ENCODE measurements around the gene HIPK3.
"Not testable (repeated sequence)": the region's sequence is repeated elsewhere in the genome, so short reads cannot be mapped to it uniquely, and the experiment has no call there.

Gene HIPK3

DNA sequence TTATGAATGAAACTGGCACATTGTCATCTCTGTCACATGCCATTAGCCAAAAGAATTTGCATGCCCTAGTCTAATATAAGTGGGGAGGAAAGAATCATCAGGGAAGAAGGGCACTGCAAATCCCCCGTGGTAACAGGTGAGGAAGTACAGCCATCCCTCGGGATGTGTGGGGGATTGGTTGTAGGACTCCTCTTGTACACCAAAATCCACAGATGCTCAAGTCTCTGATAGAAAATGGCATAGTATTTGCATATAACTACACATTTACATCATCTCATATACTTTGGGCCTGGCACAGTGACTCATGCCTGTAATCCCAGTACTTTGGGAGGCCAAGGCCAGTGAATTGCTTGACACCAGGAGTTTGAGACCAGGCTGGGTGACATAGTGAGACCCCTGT lies 109.7 kb downstream of the HIPK3 start:
- DNase-seq, result no peak

DNA sequence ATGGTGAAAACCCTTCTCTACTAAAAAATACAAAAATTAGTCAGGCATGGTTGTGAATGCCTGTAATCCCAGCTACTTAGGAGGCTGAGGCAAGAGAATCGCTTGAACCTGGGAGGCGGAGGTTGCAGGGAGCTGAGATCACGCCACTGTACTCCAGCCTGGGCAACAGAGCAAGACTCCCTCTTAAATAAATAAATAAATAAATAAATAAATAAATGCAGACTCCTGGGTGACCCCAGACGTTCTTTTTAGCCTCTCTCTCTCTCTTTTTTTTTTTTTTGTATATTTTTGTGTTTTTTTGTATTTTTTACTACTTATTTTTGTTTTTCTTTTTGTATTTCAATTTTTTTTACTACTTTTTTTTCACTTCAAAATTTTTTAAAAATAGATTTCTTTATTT lies 111.3 kb downstream of the HIPK3 start:
- DNase-seq, result not testable (repeated sequence)

DNA sequence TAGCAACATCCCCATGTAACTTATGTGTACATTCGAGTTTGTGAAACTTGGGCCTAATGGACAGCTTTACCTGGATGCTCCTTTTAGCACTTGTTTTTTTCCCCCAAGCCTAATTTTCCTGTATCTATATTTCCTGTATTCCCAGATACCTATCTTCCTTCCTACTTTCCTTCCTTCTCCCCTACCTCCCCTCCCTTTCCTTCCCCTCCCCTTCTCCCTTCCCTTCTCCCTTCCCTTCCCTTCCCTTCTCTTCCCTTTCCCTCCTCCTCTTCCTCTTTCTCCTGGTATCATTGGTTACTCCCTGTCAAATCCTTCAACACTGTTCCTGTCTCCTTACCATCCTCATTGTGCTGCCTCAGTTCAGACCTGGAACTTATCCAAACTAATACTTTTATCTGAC lies 111.8 kb downstream of the HIPK3 start:
- DNase-seq, result no peak

DNA sequence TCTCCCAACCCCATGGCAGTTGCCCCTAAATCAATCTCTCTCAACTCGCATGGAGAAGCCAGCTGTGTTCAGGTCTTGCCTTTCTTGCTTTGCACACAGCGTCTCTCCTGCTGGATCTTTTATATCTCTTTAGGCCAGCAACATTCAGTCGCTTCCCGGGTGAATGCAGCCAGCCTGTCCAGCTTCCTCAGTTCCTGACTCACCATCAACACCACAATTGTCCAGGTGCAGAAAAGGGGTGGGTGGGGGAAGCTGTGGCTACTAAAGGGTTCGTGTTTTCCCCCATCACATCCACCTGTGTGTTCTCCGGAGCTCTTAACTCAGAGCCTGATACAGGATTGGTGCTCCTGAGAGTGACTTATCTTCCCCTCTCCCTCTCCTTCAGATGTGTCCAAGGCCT lies 116.5 kb downstream of the HIPK3 start:
- no peak for DNase-seq

DNA sequence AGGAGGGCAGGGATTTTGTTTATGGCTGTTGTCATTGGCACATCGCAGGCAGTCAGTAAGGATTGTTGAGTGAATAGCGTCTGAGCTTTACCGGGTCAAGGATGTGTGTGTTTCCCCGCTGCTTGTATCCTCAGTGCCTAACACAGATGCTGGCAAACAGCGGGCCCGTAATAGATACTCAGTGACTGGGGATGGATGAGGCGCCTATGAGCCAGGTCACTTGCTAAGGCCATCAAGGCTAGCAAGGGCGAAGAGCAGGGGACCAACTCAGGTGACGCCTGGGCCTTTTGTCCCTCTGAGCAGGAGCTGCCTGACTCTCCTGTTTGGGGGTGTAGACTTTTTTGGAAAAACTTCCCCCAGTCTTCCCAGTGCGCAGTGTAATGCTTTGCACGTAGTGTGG lies 118.1 kb downstream of the HIPK3 start:
- no peak for DNase-seq

DNA sequence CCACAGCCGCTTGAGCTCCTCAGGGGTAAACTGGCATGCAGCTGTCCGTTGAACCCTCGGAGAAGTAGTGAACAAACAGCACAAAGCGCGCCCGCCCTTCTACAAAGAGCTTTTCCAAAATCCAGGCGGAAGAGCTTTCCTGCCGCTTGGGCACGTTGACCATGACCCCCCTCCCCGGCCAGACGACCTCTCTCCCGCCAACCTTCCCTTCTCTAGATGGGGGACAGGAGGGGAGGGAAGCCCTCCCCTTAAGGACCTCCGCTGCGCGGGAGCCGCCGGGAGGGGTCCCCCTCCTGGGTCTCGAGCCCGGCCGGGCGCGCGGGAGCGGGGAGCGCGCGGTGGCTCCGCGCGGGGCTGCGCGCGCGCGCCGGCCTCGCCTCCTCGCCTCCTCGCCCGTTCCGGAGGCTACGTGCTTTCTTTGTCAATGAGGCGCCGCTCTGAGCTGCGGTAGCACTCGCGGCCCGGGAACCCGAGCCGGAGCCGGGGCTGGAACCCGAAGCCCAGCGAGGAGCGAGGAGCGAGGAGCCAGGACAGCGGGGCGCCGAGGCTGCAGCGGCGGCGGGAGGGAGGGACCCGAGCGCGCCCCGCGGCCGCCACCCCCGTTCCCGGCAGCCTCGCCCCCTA lies 118.6 kb downstream of the HIPK3 start, which contains the start of gene KIAA1549L:
KIAA1549L (plus strand) TSS at position 421 of the 624 bp plus-strand sequence.
- no peak for DNase-seq

DNA sequence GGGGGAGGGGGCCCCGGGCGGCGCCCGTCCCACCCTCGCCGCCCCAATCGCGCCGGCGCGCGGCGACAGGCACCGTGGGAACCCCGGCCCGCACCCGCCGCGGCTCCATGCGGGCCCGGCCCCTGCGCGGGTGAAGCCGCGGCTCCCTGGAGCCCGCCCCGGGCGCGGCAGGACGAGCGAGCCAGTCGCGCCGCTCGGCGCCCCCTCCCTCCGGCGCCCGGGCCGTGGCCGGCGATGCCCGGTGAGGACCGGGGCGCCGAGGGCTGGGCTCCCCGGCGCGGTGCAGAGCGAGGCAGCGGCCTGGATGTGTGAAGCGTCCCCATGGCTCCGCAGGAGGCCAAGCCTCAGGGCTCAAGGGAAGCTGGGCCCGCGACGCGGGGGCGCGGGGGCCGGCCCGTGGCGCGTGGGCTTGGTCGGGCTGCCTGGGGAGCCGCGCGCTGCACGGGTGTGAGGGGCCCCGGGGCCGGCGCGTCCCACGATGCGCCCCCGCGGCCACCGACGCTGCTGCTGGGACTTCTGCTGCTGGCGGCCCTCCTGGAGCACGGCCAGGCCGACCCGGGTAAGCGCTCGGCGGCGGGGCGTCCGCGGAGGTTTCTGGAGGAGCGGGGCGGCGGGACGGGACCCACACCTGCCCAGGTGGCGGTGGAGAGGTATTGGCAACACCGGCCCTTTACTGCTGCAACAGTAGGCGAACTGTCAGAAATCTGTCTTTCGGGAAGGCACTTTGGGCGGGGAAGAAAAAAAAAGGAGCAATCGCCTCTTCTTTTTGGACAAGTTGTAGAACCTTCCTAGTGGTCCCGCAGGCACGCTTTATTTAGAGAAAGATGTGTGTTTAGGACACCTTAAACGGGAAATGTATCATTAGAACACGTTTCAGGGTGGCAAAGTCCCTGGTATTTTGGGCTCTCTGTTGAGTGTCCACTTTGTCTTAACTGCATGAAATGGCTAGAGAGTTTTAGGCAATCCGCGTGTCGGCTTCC lies 119.4 kb downstream of the HIPK3 start:
- no peak for DNase-seq

DNA sequence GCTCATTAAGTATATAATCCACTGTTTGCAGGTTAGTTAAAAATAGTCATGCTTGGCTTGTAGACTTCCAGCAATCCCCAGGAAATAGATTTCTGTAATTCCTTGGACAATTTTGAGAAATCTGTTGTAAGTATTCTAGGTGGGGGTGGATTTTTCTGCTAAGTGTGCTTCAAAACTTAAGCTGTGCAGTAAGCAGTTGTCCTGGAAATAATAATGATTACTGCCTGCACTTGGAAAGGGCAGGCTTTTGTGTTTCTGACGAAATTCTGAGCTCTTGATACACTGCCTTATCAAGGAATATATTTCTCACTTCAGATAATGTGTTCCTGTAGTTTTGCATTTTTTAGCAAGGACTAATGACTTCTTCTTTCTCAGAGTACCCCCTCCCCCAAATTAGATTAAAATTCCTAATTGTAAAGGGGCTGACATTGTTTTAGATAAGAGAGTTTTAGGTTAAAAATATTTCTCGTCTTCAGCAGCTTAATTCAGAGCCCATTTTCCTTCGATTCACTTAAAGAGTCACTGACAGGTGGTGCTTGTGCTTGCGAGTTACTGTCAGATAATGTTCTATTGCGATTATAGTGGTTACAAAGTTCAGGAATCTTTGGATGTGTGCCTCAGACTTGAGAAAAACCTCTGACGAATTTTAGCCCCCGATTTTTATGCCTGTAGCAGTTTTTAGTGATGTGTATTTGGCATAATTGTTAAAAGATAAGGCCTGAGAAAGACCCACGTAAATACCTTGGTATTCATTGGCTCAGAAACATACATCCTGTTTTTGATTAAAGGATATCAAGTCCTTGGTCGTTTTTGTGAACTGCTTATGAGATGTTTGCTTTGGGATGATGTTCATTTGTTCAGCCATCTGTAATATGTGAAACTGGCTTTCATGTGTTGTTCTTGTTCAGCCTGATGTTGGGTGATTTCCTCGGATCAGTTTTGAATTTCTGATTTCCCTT lies 120.5 kb downstream of the HIPK3 start:
- DNase-seq, result no peak

DNA sequence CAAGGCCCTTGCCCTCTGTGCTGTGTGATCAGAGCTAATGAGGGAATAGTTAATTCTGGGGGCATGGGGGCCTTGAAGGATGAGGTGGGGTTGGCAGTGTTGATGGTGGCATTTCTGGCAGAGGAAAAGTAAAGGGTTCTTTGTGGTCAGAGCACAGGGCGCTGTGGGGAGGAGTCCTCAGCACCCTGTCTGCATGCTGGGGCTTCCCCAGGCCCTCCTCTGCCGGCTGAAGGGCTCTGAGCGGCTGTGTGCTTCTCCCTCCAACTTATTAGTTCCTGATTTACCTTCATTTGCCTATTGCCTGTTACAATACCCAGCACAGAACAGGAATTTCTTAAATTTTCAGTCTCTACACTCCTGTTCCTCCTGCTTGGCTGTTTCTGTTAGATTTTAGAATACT lies 122.8 kb downstream of the HIPK3 start:
- no peak for DNase-seq

DNA sequence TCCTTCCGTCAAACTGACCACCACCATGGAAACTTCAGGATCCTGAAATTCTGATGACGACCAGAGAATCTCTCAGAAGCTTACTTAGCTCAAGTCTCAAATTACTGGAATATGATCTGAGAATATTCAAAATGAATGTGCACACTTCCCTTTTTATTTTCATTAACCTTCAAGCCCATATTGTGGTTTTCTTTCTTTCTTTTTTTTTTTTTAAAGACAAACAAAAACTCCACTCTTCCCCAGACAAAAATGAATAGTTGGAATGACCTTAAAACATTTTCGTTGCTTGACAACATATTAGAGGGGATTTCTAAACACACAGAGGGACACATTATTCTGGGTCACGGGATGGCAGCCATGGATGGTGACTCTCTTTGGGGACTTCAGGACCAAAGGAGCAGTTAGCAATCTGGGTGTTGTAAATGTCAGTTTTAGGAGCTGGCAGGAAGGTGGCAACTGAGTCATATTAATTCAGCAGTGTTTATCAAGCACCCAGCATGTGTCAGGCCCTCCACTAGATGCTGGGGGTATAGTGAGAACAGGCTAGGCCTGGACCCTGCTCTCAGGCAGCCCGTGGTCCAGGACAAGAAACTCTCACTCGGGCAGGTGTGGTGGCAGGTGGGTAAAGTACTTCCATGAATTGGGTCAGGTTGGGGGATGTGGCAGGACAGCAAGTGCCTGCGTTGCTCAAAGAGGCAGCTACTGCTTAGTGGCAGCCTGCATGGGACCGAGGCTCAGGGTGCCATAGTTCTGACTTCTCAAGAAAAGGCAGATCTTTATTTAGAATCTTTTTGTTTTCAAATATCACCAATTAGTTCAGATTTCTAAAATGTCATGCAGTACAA lies 126.1 kb downstream of the HIPK3 start:
- DNase-seq, result no peak

DNA sequence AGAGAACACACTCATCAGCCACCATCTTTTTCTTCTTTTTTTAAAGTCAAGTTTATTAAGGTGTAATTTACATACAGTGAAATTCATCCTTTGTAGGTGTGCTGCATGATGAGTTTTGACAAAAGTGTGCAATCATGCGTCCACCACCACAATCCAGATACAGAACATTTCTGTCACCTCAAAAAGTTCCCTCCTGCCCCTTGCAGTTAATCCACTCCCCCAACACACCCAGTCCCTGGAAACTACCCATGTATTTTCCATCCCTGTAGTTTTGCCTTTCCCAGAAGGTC lies 126.7 kb downstream of the HIPK3 start:
- DNase-seq, result no peak

DNA sequence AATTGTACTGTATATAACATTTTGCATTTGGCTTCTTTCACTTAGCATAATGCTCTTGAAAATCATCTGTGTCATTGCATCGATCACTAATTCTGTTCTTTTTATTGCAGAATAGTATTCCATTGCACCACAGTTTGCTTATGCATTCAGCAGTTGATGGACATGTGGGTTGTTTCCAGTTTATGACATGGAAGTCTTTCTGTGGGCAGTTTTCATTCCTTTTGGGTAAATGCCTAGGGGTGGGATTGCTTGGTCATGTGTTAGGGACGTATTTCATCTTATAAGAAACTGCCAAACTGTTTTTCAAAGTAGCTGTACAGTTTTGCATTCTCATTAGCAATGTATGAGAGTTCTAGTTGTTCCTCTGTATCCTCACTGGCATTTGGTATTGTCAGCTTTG lies 127.0 kb downstream of the HIPK3 start:
- DNase-seq, result no peak

DNA sequence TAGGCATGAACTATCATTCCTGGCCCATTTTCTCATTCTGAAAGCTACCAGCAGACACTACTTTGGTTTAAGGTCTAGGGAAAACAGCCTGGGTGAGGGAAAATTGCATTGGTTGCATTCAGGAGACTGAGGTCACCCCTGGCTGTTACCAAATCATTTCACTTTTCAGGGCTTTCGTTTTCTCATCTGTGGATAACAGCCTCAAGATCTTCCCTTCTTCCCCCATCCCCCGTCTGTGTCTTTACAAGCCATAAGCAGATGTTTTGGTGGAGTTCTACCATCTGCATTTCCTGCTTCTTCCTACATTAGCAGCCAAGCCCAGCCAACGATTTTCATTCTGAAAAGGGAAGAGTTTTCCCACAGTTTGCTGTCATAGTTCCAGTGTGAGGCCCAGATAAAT lies 130.4 kb downstream of the HIPK3 start:
- no peak for DNase-seq

DNA sequence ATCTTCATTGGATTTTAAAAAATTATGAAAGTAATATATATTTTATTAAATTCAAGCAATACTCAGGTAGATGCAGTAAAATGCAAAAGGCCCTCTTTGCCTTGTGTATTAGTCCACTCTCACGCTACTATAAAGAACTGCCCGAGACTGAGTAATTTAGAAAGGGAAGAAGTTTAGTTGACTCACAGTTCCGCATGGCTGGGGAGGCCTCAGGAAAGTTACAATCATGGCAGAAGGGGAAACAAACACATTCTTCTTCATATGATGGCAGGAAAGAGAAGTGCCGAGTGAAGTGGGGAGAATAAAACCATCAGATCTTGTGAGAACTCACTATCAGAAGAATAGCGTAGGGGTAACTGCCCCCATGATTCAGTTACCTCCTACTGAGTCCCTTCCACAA lies 130.8 kb downstream of the HIPK3 start:
- no peak for DNase-seq

DNA sequence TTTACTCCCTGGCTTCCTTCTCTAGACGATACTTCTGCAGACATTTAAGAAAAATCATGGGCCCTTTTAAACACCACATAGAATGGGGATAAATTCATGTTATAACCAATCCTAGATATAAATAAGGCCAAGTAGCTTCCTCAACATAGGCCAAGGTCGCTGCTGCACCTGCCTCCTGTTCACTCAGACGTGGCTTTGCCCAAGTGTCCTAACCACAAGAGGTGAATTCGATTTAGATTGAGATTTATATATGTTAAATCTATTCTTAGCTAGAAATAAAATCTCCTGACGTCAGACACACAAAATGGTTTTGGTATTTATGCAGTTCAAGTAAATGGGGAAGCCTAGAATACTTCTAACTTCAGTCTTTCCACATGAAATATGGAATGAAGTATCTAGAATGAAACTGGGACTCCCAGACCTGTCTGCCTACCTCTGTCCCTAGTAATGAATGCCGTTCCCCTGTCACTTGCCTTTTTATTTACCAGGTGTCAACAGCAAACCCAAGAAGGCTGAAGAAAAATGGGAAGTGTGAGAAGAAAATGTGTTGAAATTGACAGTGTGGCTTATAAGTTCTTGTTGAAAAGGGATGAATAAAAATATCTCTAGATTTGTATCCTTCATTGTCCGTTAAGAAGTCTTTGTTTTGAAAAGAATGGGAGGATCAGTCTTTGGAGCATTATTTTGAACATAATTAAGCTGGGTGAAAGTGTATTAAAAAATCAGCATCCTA lies 131.8 kb downstream of the HIPK3 start:
- no peak for DNase-seq

DNA sequence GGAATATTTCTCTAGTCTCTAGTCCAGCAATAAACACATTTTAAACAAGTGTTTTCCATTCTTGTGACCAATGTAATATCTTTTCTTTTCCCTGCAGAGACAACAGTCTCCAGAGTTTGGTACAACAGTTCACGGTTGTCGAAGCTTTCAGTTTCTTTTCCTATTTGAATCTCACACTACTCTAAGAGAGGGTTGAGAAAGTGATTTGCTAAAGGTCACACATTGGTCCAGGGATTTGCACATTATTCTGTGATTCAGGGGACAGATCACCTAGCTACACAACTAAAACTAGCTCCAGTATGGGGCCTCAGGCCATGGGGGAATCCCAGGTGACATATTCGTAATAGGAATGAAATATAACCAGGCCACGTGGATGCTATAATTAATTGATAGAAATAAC lies 132.5 kb downstream of the HIPK3 start:
- no peak for DNase-seq

DNA sequence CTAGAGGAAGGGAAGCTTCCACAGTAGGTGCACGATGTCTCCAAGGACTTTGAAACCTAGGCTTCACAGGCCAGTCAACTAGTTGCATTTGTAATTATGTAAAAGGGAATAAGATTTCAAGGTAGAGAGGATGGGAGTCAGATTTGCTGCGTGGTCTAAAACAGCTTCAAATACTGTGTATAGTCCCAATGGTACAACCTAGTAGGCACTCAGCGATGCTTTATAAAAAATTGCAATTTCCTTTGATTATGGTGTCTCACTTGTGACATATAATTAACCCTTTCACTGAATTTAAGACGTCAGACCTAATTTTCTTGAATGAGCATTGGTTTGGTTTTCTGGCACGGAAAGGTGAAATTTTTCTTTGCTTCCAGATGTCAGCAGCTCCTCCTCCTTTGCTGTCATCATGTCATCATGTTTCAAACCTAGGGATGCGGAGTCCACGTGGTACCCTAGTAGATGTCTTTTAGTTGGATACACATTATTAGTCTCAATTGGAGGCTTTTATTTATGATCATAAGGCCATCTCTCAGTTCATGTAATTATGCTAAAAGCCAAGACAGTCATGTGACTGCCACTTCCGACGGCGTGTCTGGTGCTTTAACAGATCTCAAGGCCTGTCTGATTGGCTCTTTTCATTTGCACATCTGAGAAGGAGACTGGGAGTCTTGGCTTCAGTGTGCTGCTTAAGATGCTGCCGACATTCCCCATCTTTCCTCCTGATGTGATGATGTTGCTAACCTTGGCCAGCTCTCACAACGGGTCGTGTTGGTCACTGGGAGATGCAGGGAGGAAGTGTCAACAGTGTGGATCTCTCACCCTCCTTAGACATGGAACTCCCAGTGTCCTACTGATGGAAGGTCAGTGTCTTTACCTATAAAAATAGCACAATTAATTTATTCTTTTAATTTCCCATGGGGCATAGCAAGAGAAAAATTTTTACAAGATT lies 134.0 kb downstream of the HIPK3 start:
- DNase-seq, result no peak

DNA sequence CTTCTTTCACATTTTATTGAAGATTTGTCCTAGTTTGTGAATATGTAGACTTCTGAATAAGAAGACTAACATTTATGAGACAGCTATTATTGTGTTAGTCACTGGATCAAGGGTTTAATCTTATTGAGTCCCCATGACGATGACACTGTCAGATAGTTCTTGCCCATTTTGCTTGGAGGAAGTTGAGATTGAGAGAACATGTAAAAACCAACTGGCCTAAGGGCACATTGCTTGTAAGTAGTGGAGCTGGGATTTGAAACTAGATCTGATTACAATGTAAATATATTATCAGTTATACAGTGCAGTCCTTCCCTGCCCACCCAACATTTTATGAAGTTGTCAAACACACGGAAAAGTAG lies 134.7 kb downstream of the HIPK3 start:
- no peak for DNase-seq

DNA sequence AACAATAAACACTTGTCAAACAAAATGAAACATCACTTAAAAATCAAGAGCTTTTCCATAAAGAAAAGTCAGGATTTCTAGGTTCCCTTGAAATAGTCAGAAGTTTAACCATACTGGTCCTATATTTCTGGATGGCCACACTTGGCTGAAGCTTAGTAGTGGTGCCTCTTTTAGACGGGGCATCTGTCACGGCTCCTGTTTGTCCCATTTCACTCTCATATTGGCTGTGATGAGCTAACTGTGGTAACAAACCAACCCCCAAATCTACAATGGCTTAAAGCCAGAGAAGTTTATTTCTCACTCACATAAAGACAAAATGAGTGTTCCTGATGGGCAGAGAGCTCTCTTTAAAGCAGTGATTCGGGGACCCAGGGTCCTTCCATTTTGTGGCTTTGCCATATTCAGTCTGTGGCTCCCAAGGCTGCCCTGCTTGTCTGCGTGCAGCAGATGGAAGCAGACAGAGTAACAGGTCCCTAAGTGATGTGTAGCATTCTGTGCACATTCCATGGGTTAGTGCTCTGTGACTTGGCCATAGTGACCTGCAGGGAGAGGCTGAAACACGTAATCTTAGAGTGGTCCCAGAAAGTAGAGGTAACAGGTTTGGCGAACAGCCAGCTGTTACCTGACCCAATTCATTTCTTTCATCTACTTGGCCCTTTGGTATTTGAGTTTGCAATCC lies 137.4 kb downstream of the HIPK3 start:
- DNase-seq, result no peak

DNA sequence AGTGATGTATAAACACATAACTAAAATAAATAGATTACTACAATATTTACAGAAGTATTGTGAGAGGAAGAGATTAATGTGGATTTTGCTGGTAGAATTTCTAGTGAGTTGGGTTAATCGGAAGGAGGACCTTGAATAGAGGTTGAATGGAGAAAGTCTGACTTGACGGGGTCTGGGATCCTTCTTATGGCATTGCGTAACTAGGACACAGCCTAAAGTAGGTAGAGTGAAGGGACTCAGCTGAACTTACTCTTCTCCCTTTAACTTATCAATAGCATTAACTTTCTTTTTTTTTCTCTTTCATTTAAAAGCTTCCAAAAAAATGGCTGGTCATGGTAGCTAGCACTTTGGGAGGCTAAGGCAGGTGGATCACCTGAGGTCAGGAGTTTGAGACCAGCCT lies 139.2 kb downstream of the HIPK3 start:
- no peak for DNase-seq
